ENCODE measurements around the gene STARD3. TPM values are rescaled to one million over a fixed set of nuclear protein-coding genes. Genes with fewer than 3 reads are reported as not detected.

STARD3 gene
- total and polyA plus RNA-seq, 9 of the 15 experiments (the other 6 are each of a cell fraction or from before 2014, with no cell fraction given): 0.63 to 87.0 (median 46.0) TPM

DNA sequence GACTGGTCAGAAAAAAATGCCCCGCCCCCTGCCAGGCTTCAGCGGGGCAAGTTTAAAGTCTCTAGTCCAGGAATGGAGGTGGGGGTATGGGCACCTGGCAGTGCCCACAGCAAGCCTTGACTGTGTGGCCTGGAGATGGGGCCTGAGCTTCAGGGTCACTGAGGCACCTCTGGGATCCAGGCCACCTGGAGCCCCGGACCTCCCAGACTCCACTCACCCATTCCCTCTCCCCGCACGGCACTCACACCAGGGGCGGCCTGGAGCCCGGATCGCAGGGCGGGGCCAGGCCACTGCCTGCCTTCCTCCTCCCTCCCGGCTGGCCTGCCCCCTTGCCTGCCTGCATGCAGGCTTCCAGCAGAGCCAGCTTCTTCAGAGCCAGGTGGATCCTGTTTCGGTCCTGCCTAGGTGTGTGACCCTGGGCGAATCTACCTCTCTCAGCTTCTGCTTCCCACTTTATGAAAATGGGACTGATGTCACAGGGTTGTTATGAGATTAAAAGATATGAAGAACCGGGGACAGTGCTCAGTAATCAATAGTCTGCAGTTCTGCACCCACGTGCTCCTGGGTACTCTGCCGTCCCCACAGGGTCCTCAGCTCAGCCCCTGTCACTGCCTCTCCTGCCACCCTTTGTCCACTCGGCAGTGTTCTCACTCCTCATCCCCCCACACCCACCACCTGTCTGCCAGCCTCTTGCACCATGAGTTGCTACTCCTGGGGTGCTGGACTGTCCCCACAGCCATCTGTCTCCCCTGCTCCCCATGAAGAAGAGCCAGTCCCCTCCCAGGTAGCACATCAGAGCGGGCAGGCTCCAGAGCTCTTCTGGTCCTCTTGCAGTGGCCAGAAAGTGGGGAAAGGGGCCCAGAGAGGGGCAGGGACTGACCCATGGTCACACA lies 27.0 kb downstream of the STARD3 start (continued):
- TF ChIP-seq RB1 (IDR thresholded peaks at IDR 0.05; ENCODE audit: low read depth) (peak; percentile 48; the same call in 1 of the 2 replicates), TRIM28 (IDR thresholded peaks at IDR 0.05) (0 out of 2 replicates have a peak, but pooled peaks have one; percentile 48), KDM5B (IDR thresholded peaks at IDR 0.05; ENCODE audit: insufficient replicate concordance, low read depth, low read length) (no peak), FOXK1 (CRISPR knock-in tag; IDR thresholded peaks at IDR 0.05; ENCODE audit: borderline replicate concordance) (no peak), TCF7 (IDR thresholded peaks at IDR 0.05; ENCODE audit: borderline replicate concordance) (no peak), ZNF224 (CRISPR knock-in tag; IDR thresholded peaks at IDR 0.05) (no peak)
- TF ChIP-seq, protein P1, sequence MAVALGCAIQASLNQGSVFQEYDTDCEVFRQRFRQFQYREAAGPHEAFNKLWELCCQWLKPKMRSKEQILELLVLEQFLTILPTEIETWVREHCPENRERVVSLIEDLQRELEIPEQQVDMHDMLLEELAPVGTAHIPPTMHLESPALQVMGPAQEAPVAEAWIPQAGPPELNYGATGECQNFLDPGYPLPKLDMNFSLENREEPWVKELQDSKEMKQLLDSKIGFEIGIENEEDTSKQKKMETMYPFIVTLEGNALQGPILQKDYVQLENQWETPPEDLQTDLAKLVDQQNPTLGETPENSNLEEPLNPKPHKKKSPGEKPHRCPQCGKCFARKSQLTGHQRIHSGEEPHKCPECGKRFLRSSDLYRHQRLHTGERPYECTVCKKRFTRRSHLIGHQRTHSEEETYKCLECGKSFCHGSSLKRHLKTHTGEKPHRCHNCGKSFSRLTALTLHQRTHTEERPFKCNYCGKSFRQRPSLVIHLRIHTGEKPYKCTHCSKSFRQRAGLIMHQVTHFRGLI (CRISPR knock-in tag; IDR thresholded peaks at IDR 0.05): no peak
